NCI-H128 (cell line): Measurements from ENCODE around the gene PDZD2.
"Not testable (repeated sequence)": the region's sequence is repeated elsewhere in the genome, so short reads cannot be mapped to it uniquely, and the experiment has no call there.

Experiments used
- DNase-seq: peaks from one replicate; lab custom pipeline; 2025; ENCODE audit not compliant: unreplicated experiment; lab: John Stamatoyannopoulos, UW

The PDZD2 gene

DNA sequence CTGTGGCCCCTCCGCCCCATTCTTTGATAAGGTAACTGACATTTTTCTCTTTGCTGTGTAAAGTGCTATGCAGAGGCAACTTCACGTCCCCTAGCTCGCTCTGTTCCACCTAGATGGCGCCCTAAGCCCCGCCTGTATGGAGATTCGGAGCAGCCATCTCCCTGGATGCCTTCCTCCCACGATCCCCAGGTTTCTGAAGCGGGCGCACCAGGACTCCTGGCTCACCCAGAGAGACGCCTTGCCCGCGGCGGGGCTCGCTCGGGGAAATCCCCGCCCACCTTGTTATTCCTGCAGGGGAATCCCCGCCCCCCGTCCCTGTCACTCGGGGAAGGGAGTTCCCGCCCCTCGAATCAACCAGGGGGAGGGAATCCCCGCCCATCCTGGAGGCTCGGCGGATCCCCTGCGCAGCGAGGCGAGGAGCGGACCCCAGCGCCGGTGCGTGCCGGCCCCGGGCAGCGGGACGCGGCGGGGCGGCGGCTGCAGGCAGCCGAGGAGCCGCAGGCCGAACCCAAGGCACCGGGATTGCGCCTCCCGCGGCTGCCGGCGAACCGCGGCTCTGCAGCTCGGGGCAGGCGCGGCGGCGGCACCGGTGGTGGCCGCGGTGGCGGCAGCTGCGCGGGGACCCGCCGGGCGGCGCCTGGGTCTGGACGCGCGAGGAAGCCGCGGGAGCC is at the start of gene PDZD2:
TSS of gene PDZD2 (plus strand) at position 384 of the 671 bp plus-strand sequence.
- peak; percentile 58 for DNase-seq

DNA sequence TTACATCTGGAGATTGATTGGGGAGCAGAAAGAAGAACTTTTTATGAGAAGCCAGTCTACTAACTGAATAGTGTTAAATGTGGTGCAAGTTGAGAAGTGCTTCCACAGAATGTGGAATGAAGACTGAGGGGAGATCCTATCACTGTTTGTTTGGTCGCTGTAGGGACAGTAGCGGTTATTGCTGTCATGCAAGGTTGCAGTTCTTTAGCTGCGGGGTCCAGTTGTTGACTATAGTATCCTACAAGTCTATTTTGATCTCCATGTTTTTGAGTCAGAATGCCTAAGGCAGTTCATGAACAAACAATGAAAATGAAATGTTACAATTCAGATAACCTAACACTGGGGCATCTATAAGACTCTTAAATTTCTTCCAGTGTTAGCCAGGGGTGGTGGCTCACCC is 45.3 kb upstream of the PDZD2 start:
- DNase-seq = no peak

- DNase-seq = no peak
These were observed 42.6 kb upstream of the PDZD2 start for GRCh38 chr5:31596354-31596753.

DNA sequence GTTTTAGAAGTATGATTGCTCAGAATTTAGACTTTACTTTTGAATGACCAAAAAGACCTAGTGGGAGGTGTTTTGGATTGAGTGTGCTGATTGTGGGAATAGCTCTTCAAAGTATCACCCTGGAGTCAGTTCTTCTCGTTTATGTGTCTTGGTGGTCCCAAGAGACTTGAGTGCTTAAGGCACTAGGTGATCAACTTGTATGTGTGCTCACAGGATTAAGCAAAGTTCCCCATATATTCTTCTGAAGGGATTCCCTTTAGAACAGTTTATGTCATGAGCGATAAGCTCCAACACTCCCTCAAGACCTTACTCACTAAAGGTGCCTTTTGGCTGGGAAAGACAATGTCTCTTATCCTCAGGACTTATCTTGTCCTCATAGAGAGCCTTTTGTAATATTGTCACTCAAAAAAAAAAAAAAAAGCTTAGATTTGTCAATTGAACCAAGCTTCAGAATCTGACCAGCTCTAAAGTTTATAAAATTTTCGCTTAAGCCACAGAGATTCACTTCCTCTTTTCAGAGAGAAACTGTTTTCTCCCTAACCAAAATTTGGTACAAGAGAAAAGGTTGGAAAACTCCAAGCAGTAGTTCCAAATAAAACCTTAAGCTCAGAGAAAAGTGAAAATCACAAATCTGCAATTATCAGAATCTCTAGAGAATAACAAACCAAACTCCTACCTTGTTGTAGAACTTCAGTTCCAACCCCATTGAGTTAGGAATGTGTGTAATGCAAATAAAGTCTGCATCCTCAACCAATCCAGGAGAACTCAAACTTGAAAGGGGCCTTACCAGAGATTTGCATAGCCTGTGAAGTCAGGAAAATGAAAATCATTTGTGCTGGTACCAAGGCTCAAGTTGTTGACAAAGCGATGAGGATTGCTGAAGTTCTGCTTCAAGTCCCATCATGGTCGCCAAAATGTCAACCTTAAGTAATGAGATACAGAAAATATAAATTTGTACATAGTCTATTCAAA is 40.0 kb upstream of the PDZD2 start:
- no peak for DNase-seq

GRCh38 chr5:31602305-31602704 is 36.6 kb upstream of the PDZD2 start:
- DNase-seq = not testable (repeated sequence)

- no peak for DNase-seq
These were observed 34.7 kb upstream of the PDZD2 start for GRCh38 chr5:31604240-31604639.

DNA sequence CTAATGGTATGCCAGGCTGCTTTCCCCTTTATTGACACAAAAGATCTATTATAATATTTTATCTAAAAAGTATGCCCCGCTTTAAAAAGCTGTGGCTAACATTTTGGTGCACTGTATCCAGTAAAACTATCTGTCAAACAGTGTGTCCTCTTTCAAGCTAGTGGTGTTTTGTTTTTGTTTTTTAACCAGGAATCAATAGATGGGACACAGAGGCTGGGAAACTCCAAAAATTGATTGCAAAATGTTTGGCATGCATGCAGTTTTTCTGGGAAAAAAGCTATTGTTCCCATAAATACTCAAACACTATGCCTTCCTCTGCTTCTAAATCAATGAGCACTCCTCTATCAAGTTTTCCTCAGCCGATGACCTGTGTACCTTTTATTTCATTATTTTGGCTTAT is 34.3 kb upstream of the PDZD2 start:
- no peak for DNase-seq

- no peak for DNase-seq
These were observed 33.0 kb upstream of the PDZD2 start for GRCh38 chr5:31605920-31606319.

- no peak for DNase-seq
These were observed 31.4 kb upstream of the PDZD2 start for GRCh38 chr5:31607546-31607945.

DNA sequence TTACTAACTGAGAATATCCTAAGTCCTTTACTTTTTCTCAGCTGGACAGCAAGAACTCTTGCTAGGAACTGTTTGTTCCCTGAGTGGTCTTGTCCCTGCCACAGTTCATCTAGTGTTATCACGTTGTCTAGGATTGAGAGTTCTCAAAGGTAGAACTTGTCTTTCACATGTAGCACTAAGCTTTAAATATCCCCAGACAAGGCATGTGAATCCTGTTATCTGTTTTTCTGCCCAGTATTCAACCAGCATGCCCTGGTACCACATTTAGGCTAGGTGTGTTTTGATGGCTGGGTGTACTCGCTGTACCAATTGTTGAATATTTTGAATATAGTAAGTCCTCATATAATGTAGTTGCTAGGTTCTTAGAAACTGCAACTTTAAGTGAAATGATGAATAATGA is 27.9 kb upstream of the PDZD2 start:
- DNase-seq = no peak

GRCh38 chr5:31613651-31614050 is 25.3 kb upstream of the PDZD2 start:
- DNase-seq = no peak

GRCh38 chr5:31614151-31615020 is 24.5 kb upstream of the PDZD2 start:
- no peak for DNase-seq

DNA sequence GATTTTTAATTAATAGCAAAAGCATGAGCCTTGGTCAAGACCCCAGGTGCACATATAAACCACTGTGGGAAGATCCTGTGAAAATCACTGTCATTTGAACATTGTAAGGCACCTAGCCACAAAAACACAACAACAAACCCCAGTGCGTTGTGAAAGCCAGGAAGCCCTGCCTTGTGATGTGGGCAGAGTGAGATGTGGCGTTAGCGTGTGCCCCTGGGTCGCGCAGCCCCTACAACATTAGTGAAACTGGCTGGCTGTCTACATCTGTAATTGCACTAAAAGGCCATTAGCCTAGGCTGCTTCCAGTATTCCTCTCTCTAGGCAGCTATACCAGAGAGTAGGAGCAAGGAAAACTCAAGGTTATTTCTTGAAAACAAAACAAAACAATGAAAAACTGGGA is 21.1 kb upstream of the PDZD2 start:
- DNase-seq = no peak

GRCh38 chr5:31620026-31620425 is 18.9 kb upstream of the PDZD2 start:
- no peak for DNase-seq

DNA sequence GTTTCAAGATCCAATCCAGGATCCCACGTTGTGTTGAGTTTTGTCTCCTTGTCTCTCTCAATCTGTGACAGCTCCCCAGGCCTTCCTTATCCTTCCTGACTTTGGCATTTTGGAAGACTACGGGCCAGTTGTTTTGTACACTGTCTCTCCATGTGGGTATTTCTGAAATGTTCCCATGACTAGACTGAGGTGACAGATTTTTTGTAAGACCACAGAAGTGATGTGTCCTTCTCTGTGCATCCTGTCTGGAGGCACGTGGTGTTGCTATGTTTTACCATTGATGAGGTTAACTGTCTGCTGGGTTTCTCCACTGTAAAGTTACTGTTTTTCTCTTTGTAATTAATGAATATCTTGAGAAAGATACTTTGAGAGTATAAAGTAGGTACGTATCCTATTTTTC is 15.7 kb upstream of the PDZD2 start:
- DNase-seq = no peak

GRCh38 chr5:31625394-31625793 is 13.5 kb upstream of the PDZD2 start:
- no peak for DNase-seq

DNA sequence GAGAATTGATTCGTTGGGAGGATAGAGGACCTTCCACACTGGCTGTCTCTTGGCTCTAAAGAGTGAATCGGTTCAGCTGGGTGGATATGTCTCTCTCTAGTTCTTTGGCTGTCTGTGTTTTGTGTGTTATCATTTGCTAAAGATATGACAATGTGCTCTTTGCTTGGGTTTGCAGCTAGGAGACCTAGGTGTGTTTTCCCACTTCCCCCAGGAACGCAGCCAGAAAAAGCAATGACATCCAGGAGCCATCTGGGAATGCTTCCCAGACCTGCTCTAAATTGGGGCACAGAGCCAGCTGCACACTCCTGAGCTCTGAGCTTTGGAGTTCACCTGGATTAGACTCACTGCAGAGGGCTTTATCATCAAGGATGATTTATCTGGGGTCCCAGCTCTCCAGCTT is 12.8 kb upstream of the PDZD2 start:
- DNase-seq = no peak

DNA sequence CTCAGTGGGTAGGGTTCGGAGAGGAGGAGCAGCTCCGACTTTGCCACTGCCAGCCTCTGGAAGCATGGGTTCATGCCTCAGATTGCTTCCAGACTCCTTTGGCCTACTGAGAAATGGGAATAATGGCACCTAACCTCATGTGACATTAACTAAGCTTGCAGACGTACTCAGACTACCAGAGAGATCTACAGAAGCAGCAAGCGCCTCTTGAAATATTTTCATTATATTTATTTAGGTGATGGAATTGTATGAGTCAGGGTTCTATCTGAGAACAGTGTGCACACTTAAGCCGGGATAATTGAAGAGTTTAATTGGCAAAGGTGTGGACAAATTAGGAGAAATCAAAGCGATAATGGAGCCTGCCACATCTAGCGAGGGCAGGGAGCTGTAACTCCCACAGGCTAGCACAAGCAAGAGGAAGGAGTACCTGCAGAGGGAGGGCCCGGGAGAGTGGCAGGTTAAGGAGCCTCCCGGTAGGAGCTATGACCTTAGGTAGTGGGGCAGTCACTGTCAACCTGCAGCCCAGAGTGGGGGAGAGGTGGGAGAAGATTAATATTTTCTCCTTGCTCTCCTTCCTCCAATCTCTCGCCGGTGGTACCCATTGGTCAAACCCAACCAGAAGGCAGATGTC is 12.2 kb upstream of the PDZD2 start:
- no peak for DNase-seq

DNA sequence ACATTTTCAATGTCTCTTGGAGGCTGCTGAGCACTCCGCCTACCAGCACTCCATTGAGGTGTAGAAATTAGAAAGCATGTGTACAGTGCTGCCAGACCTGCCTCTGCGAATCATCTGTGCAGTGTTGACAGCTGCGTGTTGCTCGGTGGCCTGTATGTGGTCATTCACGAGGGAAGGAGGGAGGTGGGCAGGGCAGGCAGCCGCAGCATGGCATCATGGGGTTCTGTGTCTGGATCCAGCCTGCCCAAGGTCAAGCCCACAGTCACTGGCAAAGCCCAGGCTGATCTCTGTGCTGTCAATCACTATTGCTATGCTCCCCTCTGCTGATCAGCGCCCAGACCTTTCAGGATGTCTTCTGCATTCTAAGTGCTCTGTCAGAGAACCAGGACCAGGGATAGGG is 8.0 kb upstream of the PDZD2 start:
- DNase-seq = no peak

- DNase-seq = no peak
These were observed 6.5 kb upstream of the PDZD2 start for GRCh38 chr5:31632460-31632859.

DNA sequence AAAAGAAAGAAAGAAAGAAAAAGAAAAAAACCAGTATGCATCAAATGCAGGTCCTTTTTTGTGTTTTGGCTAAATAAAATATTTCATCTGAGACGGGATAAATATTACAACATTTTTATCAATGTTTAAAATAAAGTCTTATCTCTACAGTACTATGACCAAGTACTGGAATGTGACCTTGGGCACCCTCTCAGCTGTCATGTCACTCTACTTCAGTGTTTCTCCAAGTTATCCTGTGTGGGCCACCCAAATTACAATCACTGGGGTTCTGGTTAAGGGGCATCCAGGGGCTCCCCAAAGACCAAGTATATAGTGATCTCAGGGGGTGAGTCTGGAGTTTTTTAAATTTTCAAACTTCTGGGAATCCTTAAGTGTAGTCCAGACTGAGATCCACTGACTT is 3.5 kb upstream of the PDZD2 start:
- DNase-seq = no peak
